Right forelimb (tissue), 1 donor: ENCODE results near the gene AP1M1.

Source experiments
- DNase-seq: peaks from one replicate; pipeline ENCODE4 v3.0.0-alpha.2; 2018

The AP1M1 gene

DNA sequence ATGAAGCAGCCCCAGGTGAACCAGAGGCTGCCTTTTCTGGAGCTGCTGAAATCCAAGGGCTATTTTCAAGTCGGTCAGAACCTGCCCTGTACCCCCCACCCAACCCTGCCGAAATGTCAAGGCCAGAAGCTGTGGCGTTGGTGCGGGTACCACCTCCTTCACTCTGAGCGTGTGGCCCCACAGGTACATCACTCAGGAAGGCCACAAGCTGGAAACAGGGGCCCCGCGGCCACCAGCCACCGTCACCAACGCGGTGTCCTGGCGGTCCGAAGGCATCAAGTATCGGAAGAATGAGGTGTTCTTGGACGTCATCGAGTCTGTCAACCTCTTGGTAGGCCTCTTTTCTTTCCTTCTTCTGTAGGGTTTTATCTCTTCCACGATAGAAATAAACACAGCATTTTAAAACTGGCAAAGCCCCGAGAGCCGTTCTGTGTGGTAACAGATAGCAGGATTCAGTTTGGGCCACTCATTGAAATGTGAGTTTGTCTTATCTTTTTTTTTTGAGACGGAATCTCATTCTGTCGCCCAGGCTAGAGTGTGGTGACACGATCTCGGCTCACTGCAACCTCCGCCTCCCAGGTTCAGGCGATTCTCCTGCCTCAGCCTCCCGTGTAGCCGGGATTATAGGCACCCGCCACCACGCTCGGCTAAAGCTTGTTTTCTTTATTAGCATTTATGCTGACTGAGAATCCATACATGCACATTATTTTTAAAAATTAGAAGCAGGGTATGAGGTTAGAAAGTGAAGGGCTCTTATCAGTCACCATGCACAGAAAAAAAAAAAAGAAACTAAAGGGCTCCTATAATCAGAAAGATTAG is 11.3 kb downstream of the AP1M1 start:
- DNase-seq: no peak

DNA sequence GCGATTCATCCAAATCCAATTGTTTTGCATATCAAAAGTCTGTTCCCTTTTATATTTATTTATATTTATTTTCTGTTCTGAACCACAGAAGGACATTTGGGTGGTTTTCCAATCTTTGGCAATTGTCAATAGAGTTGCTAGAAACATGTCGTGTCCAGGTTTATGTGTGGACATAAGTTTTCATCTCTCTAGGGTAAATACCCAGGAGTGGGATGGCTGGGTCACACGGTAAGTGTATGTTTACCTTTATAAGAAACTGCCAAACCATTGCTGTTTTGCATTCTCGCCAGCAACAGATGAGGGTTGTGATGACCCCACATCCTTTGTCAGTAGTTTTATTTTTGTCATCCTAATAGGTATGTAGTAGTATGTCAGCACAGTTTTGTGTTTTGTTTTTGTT is 12.5 kb downstream of the AP1M1 start:
- peak; percentile 16 for DNase-seq

DNA sequence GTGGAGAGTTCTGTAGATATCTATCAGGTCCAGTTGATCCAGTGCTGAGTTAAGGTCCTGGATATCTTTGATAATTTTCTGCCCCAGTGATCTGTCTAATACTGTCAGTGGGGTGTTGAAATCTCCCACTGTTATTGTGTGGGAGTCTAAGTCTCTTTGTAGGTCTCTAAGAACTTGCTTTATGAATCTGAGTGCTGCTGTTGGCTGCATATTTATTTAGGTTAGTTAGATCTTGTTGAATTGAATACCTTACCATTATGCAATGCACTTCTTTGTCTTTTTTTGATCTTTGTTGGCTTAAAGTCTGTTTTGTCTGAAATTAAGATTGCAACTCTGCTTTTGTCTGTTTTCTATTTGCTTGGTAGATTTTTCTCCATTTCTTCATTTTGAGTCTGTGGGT is 15.4 kb downstream of the AP1M1 start:
- DNase-seq: no peak

DNA sequence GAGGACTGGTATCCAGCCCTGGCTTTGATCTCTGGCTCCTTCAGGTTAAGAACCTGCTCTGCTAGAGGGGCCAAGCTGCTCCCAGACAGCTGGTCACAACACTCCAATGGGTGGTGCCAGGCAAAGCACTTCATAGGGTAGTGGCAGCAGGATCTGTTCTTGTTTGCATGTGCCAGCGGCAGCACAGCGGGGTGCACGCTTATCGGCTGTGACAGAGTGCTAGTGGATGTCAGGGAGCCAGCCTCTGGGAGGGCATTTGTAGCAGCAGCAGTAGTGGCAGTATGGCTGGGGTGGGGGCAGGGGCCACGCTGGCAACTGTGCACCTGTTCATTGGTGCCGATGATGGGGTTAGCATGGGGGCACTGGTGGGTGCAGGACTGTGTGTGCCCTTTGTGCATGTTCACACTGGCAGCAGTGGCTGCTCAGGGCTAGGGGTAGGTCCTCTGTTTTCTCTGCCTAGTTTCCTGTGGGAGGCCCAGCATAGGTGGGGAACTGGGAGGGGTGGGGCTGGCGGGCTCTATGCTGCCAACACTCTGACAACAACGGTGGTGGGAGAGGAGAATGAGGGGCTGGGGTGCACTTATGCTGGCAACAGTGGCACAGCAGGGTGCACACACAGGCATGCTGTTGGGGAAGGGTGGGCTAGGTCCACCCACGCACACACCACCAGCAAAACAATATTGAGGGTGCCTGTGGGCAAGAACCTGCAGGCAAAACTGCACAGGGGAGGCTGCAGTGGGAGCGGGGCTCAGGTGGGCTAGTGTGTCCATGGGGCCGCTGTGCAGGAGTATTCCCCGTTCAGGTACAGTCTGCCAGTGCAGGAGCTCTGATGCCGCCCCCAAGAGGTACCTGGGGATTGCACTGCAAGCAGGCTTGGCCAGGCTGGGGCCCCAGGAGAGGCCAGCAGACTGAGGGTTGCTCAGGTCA is 19.3 kb downstream of the AP1M1 start:
- peak; percentile 26 for DNase-seq

DNA sequence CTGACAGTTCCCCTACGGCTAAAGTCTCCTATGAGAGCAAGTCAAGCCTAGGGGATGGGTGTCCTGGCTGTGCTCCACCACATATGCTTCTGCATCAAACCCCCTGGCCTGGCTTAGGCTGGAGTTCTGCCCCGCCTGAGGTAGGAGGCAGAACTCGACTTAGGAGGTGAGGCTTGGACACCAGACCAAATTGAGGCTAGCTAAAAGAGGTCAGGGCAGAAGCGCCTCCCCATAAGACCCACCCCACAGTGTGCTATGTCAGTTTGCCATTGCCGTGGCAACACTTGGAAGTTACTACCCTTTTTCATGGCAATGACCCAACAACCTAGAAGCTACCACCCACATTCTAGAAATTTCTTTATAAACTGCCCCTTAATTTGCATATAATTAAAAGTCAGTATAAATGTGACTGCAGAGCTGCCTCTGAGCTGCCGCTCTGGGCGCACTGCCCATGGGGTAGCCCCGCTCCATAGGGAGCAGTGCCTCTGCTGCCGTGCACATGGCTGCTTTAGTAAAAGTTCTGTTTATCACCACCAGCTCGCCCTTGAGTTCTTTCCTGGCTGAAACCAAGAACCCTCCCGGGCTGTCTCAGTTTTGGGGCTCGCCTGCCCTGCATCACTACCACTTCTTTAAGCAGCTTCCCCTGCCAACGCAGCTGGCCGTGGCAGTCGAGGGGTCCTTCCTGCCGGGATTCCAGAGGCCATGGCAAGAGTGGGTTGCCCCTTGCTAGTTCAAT is 20.2 kb downstream of the AP1M1 start:
- peak; percentile 32 for DNase-seq

DNA sequence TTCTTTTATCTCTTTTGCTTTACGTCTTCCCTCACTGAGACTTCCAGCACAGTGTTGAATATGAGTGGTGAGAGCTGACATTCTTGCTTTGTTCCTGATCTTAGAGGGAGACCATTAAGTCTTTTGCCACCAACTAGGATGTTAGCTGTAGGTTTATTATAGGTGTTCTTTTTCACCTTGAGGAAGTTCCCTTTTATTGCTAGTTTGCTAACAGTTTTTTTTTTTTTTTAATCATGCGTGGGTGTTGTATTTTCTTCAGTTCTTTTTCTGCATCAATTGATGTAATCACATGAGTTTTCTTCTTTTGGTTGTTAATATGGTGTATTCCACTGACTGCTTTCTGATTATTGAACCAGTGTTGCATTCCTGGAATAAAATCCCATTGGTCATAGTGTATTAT is 21.1 kb downstream of the AP1M1 start:
- no peak for DNase-seq

DNA sequence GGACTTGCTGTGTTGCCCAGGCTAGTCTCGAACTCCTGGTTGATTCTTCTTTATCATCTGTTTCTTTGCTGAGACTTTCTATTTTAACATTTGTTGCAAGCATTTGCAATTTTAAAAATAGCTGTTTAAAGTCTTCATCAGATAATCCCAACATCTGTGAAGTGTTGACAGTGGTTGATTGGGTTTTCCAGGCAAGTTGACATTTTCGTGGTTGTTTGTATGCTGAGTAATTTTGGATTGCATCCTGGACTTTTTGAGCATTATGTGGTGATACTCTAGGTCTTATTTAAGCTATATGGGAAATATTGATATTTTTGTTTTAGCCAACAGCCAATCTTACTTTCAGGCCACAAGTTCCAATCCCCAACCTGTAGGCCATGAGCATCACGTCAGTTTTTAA is 25.1 kb downstream of the AP1M1 start:
- no peak for DNase-seq

DNA sequence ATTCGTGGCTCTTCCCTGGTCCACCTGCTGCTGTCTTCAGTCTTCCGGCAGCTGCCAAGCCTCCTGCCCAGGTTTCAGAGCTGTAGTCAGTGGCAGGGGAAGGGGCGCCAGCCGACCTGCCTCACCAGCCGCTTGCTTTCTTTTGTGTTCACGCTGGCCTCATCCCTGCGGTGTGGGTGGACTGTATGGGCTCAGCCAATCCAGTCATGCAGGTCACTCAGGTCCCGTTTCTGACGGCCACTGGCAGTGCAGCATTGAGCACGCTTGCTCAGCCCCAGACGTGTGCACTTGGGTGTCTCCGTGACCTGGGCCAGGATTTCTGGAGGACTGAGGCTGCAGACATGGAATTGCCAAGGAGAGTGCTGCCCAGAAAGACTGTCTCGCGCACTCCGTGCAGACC is 26.0 kb downstream of the AP1M1 start:
- DNase-seq: no peak

DNA sequence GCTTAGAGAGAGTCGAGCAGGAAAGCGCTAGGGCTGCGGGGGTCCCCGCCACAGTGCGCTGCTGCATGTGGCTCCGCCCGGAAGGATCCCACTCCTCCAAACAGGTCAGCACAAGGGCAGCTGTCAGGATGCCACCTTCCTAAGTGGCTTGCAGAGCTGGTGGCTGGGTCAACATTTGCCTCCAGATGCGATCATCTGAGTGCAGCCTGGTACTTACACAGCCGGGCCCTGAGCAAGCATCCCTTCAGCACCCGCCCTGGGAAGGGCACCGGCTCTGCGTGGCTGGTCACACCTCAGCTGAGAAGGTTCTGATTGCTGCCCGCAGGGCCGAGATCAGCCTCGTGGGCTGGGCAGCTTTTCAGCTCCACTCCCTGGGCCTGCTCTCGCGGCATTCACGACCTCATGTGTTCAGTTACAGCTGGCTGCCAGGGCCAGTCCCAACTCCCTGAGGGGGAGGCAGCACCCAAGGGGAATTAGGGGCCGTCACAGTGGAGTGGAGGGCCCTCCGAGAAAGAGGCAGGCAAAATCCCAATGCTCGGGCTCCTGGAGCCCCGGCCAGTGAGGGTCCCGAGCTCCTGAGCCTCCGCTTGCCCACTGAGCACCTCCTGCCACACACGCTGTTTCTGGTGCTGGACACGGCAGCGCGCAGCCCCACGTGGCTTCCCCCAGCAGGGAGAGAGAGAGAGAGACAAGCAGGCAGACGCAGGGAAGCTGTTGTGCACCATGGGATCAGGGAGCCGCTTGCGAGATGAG is 26.8 kb downstream of the AP1M1 start:
- no peak for DNase-seq

DNA sequence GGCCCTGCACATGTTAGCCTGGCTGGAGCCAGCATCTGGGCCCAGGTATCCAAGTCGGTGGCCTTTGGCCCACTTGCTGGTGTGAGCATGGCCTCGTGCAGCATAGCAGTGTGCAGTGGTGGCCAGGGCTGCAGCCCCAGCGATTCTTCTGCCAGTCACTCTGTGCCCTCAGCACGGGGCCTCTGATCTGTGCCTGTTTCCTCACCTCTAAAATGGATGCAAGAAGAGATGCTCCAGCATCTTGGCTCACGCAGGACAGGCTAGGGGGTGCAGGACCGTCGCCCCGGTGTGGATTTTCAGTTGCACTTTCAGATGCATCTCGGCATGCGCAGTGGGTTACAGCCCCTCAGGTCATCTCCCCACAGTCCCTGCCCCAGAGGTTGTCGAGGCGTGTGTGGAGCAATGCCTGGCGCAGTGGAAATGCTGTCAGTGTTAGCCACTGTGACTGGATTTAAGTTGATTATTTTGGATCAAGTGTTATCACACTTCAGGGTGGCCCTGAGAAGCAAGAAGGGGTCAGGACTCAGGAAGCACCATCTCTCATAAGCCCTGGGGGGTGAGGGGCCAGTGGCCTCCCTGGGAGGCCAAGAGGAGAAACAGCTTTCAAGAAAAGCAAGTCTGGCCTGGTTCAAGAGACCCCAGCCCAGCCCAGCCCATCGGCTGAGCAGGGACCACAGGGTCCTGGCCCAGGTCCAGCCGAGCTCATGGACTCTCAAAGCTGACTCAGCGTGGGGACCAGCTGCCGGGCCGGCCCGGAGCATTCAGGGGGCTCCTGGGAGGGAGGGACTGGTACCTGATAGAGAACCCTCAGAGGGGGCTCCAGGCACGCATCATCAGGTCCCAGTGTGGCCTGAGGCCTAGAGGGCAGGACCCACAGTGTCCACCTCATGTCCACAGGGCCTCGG is 27.8 kb downstream of the AP1M1 start:
- no peak for DNase-seq

DNA sequence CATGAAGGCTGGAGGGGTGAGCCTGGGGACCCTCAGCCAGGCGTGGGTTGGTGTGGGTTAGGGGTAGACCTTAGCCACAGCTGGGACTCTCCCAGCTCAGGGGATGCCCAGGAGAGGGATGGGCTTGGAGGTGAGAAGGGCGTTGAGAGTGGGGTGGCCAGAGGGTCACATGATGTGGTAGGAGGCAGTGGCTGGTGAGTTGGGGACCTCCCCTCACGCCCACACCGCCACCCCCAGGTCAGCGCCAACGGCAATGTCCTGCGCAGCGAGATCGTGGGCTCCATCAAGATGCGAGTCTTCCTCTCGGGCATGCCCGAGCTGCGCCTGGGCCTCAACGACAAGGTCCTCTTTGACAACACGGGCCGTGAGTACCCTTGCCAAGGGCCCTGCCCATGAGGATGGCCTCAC is 28.5 kb downstream of the AP1M1 start:
- DNase-seq: no peak

DNA sequence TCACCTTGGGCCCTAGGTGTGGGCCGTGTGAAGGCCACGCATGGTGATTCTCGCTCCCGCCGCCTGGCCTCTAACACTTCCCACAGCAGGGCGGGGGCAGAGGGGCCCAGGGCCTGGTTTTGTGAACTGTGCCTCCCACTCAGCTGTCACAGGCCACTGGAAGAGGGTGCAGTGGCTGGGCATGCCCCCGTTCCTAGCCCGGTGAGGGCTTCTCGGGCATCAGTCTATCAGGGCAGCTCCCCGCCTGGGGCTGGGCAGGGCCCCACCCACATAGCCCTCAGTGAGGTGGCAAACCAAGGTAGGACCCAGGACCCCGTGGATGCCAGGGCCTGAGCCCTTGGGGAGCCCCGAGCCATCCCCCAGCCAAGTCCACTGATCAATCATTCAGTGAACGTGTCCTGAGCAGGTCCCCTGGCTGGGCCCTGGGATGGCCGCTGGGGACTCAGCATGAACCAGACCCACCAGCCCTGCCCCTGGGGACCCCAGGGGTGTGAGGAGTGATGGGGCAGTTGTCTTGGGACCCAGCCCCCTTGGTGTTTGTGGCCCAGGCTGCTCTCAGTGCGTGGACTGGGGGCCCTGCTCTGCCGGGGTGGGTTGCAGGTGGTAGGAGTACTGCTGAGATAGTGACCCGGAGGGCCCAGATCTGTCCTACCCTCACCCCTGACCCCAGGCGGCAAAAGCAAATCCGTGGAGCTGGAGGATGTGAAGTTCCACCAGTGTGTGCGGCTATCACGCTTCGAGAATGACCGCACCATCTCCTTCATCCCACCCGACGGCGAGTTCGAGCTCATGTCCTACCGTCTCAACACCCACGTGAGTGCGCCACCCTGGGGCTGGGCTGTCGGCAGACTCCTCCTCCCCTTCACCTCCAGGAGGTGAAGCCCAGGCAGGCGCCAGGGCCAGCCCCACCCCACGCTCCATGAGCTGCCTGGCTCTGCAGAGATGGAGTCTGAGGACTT is 29.4 kb downstream of the AP1M1 start:
- no peak for DNase-seq

DNA sequence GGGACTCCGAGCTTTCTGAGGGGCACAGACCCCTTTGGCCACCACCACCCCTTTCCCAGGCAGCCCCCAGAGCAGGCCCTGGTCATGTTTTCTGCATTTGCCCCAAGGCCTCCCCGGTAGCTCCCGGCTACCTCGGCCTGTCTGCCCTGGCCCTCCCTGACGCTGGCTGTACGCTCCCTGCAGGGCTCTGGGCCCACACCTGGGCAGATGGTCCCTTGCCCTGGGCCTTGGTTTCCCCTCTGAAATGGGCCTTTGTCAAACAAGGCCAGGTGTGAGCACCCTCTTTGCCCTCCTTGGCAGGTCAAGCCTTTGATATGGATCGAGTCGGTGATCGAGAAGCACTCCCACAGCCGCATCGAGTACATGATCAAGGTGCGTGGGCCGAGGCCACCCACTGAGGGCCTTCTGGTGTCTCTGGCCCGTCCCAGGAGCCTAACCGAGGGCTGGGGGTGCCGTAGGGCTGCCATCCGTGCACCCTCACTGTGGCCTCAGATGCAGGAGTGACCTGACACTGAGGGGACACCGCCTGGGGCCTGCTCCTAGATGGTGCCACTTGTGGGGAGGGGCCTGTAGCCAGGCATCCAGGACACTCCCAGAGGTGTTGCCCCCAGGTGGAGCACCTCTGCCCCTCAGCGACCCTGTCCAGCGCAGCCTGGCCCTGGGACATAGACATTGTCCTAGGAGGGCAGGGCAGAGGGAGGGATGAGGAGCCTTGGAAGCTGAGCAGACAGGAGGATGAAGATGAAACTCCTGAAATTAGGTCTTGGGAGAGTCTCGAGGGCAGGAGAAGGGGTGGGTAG is 30.3 kb downstream of the AP1M1 start:
- DNase-seq: no peak

DNA sequence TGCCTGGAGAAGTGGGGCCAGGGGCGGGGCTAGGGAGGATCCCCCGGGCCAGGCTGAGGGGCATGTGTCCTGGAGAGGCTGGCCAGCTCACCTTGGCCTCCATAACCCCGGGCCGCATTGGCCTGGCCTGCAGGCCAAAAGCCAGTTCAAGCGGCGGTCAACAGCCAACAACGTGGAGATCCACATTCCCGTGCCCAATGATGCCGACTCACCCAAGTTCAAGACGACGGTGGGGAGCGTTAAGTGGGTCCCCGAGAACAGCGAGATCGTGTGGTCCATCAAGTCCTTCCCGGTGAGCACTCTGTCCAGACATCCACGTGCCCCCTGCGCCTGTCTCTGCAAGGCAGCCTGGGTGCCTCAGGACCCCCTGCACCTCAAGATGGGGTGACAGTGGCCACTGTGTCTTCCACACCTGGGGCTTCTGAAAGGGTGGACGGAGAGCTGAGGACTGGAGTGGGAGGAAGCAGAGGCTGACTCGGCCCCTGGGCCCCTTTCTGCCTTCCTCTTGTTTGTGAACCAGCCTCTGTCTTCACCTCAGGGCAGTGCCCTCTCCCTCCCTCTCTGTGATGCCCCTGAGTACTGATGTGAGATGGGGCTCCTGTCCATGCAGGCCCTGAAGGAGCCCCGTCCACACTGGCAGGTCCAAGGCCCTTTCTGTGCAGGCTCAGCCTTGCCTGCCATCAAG is 31.1 kb downstream of the AP1M1 start:
- no peak for DNase-seq

DNA sequence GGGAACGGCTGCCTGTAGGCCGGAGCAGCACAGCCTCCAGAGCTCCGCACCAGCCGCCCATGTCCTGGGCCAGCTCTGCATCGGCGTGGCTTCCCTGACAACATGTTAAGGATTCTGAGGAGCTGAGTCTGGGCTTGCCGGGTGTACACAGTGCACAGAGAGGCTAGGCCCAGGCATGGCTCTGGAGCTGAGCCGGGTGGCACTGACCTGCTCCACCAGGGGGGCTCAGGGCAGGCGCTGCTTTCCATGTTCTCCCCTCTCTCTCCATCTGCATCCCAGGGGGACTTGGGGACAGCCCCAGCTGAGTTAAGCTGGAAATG is 31.6 kb downstream of the AP1M1 start:
- DNase-seq: no peak

DNA sequence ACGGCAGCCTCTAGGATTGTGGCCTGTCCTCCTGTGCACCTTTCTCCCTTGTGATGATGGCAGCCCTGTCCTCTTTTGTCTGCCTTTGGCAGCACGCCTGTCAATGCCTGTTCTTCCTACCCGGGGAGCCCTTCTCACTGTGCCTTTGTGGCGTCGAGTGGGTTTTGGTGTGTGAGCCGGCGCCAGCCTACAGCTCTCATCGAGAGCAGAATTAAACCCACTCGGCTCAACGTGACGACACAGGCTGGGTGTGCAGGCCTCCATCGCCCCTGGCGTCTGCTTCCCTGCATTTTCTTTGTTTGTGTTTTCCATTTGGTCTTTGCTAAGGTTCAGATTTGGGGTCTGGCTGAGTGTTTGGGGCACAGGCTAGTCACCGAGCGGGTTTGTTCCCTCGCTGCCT is 34.4 kb downstream of the AP1M1 start:
- DNase-seq: no peak

DNA sequence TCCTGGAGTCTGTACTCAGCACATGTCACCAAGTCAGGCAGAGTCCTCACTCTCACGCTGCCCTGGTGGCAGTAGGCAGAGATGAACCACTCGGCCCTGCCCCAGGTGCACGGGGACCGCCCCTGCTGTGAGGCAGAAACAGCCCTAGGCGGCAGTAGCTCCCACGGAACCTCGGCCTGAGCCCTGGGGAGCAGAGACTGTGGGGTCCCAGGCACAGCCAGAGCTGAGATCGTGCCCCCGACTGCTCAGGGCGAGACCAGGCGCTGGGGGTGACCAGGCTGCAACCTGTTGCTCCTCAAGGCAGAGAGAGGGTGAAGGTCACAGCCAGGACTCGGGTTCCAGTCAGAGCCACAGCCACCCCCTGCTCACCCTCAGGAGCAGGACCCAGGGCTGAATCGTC is 34.9 kb downstream of the AP1M1 start:
- no peak for DNase-seq

DNA sequence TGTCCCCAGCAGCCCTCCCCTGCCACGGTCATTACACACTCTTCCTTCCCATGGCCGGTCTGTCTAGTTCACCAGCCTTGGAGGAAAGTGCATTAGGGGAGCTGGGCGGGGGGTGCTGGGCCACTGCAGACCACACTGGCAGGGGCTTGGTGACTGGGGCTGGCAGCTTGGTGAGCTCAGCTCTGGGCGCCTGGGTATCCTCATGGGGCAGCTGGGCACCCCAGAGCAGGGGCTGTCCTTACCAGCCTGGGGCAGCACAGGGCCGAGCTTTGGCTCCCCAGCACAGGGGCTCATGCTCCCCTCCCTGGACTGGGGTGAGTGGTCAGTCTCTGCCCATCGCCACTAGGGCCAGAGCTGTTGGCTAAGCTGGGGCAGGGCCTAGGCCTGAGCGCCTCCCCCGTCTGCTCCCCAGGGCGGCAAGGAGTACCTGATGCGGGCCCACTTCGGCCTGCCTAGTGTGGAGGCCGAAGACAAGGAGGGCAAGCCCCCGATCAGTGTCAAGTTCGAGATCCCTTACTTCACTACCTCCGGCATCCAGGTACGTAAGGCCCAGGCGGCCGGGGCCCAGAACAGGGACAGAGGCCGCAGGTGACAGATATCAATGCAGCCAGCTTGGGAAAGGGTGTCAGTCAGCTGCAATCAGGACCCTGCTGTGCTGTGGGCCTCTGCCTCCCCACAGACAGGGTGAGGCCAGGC is 35.5 kb downstream of the AP1M1 start:
- DNase-seq: no peak
